ENCODE measurements around the gene DGKA. TPM values are rescaled to one million over a fixed set of nuclear protein-coding genes. Genes with fewer than 3 reads are reported as not detected.
"Not testable (repeated sequence)": the region's sequence is repeated elsewhere in the genome, so short reads cannot be mapped to it uniquely, and the experiment has no call there.

DGKA gene
- total RNA-seq, 1 donor from 2014 or later = 155 TPM

GRCh38 chr12:55966408-55967281 is 35.7 kb downstream of the DGKA start, which contains the start of gene CDK2:
TSS of gene CDK2 (plus strand) at chr12:55966830. CDS start at chr12:55967009, 179 bp downstream.
- peak; percentile 95 for DNase-seq (ENCODE audit: low spot score)

- DNase-seq (ENCODE audit: low spot score) = no peak
Observed at GRCh38 chr12:55969356-55969755, 38.4 kb downstream of the DGKA start.

GRCh38 chr12:55970775-55971174 is 39.8 kb downstream of the DGKA start:
- no peak for DNase-seq (ENCODE audit: low spot score)

- no peak for DNase-seq (ENCODE audit: low spot score)
Observed at GRCh38 chr12:55972042-55972441, 41.1 kb downstream of the DGKA start.

- DNase-seq (ENCODE audit: low spot score) = no peak
Observed at GRCh38 chr12:55972456-55972855, 41.5 kb downstream of the DGKA start.

GRCh38 chr12:55972911-55973598 is 42.1 kb downstream of the DGKA start:
- DNase-seq (ENCODE audit: low spot score) = no peak

DNA sequence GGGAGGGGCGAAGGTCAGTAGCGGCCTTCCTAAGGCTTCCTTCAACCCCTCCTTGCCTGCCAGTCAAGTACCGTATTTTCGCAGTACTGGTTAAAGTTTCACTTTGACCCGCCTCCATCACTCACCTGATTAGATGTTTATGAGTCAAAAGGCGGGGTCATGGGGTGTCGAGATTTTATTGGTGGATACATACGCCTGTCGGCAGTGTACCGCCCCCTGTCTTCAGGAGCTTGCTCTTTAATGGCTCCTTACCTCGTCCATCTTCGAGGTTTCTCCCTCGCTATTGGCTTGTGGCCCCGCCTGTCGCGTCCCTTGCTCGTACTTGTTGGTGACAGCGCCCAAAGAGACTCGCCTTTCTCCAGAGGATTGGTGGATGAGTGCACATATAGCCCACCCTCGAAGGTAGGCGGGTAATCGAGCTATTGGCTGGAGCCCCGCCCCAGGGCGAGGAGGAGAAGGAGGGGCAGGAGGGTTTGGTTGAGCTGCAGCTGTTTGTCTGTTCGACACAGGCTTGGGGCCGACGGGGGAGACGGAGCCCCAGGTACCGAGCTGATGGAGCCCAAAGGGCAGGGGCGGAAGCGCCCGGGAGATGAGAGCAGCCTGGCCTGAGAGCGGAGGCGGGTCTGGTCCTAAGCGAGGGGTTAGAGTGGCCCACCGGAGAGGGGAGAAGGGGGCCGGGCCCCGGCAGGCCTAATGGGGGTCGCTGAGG is 42.8 kb downstream of the DGKA start, which contains the start of gene RAB5B:
TSS of gene RAB5B (plus strand) at position 480 of the 709 bp plus-strand sequence. CDS start 12,883 bp downstream, outside the sequence.
- DNase-seq (ENCODE audit: low spot score) = peak; percentile 99

GRCh38 chr12:55974308-55974730 is 43.4 kb downstream of the DGKA start:
- DNase-seq (ENCODE audit: low spot score) = peak; percentile 68

GRCh38 chr12:55978393-55978792 is 47.4 kb downstream of the DGKA start:
- DNase-seq (ENCODE audit: low spot score) = no peak

DNA sequence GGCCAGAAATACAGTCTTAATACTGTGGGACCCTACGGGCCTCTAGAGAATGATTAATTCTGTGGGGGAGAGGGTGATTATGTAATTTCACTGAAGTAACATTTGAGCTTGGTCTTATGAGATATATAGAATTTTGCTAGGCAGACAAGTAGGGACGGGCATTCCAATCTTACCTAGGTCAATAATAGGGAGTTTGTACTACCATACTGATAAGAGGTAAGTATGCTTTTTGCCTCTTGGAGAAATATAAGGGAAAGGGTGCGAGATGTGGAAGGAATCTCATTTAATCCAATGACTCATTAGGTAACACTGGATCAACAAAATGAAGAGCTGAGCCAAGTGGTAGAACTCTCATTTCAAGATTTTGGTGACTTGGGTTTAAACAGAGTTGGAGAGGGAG is 48.1 kb downstream of the DGKA start:
- DNase-seq (ENCODE audit: low spot score) = no peak

DNA sequence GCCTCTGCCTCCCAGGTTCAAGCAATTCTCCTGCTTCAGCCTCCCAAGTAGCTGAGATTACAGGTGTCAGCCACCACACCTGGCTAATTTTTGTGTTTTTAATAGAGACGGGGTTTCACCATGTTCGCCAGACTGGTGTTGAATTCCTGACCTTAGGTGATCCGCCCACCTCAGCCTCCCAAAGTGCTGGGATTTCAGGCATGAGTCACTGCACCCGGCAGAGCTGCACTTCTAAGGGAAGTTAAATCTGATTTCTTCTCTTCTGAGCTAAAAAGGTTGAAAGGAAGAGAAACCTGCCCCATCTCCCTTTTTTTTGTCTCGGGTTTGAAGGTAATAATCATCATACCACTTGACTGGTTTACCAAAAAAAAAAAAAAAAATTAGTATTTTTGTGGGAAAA is 50.9 kb downstream of the DGKA start:
- not testable (repeated sequence) for DNase-seq (ENCODE audit: low spot score)

DNA sequence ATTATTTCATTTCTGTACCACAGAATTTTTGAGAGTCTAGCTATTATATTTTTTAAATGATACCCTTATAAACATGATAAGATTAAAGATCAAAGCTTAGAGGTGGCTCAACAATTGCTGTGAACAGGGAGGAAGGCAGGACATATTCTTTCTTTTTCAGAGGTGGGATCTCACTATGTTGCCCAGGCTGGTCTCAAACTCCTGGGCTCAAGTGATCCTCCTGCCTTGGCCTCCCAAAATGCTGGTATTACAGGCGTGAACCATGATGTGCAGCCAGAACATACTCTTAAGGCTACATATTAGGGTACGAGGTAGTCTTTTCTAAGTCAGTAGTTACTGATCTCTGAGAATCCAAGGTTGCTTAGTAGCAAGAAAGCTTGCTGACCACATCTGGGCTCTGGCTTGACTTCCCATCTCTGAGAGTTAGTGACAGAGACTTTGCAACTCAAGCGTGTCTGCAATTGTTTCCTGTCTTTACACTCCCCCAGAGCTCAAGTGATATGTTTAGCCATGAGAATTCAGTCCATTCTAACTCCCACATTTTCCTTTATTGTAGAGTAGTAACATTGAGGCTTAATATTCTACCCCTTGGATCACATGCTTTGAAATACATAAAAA is 51.5 kb downstream of the DGKA start:
- DNase-seq (ENCODE audit: low spot score) = no peak

- DNase-seq (ENCODE audit: low spot score) = no peak
Observed at GRCh38 chr12:55983232-55983842, 52.4 kb downstream of the DGKA start.

DNA sequence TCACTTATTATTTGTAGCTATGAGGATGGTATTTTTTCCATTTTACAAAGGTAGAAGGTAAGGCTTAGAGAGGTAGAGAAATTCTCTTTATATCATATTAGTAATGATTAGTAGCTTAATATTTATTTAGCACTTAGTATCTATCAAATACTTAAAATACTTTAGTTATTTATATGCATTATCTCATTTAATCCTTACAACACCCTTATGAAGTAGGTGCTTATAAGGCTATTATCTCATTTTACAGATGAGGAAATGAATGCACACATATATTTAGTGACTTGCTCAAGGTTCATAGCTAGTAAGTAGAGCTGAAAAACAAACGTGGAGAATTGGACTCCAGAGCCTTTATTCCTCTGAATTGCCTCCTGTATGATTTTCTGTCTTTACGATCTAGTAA is 53.9 kb downstream of the DGKA start:
- DNase-seq (ENCODE audit: low spot score) = no peak

DNA sequence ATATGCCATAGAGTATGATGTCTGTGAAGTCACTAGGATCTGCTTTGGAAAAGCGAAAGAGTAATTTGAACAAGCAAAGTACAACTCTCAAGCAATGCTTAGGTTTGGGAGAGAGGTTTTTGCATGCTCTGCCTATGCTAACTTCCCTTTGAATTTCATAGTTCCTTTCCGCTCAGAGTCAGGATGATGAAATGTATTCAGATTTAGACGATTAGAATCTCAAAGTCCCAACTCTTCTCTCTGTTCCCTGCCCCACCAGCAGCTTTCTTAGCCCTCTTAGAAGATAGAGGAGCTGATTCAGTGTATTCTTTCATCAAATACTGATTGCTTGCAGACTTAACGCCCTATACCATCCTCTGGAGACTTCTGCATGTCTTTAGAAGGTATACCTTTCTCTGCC is 54.4 kb downstream of the DGKA start:
- DNase-seq (ENCODE audit: low spot score) = no peak

GRCh38 chr12:55985976-55986375 is 55.0 kb downstream of the DGKA start:
- DNase-seq (ENCODE audit: low spot score) = not testable (repeated sequence)

- DNase-seq (ENCODE audit: low spot score) = no peak
Observed at GRCh38 chr12:55991110-55991509, 60.1 kb downstream of the DGKA start.

DNA sequence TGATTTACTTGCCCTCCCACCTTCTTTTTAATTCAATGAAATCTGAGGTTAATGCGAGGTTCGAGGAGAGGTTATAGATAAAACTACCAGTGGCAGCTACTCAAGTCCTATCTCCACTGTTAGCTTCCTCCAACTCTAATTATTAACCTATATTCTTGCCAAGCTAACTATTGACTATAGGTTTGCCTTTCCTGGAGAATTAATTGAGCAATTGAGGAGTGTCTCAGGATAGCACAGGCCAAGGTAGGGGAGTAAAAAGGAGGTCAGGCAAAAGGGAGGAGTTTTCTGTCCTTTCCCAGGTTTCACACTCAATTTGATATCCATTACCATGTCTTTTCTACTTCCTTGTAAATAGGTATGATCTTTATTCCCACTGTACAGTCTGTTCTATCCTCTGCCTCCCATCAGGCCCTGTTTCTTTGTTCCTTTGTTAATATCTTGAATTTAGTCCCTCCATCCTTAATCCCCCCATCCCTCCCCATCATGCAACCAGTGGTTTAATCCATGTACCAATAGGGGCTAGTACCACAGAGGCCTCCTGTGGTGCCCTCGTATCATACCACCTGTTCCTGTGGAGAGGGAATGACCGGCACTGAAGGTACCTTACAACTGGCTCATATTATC is 62.4 kb downstream of the DGKA start:
- no peak for DNase-seq (ENCODE audit: low spot score)

DNA sequence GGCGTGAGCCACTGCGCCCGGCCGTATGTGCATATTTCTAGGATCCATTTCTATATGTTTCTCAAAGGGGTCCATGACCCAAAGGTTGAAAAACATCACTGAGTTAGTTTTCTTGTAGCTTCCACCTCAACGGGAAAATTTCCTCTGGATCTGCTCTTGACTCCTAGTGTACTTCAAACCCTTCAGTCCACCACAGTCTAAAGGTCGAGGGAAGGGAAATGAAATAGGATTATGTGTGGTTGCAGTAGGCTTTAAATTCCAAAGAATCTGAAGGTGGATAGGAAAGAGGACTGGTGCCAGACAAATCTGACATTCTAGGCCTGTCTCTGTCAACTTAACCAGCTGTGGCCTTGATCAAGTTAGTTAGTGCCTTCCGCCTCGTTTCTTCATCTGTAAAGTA is 64.4 kb downstream of the DGKA start:
- no peak for DNase-seq (ENCODE audit: low spot score)

DNA sequence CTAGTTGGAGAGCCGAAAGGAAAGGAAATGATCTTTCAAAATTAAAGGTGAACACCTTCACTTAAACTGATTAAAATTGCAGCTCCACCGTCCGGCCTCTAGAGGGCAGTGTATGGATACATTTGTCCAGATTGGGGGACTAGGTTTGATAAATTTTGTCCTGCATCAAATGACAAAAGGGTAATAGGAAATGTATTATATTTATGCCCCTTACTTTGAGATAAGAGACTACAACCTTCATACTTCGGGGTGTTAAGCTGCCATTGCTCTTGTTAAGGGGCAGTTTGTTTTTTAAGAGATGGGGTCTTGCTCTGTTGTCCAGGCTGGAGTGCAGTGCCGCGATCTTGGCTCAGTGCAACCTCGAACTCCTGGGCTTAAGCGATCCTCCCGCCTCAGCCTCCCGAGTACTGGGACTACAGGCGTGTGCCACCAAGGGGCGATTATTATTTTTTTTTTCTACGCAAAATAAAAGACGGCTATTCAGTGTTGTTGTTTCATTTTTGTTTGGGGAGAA is 65.3 kb downstream of the DGKA start:
- peak; percentile 74 for DNase-seq (ENCODE audit: low spot score)

Measured in ureter (tissue), 1 donor.